SH-SY5Y (cell line): ENCODE data around the gene PPP1R15B.

Experiments used
- GATA2 ChIP-seq: IDR thresholded peaks from 2 replicates; pipeline ENCODE4 v1.6.1; 2011; ENCODE audit warnings: mild to moderate bottlenecking, low read depth, low read length
- GATA3 ChIP-seq: IDR thresholded peaks from 2 replicates; pipeline ENCODE4 v1.6.1; 2011; ENCODE audit warnings: low read depth, mild to moderate bottlenecking, low read length, moderate library complexity

DNA sequence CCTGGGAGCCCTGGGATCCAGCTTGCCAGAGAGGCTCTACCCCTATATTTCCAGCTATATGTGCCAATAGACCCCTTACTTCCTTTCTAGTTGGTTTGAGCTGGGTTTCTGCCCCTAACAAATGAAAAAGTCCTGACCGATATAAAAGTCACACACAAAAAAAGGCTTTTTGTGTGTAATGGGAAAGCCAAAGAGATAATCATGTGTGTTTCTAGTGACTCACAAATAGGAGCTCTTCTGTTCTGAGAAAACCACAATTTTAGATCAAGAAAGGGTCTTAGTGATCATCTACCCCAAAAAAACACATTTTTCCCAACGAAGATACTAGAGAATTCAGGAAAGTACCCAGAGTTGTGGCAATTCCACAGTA, 28.9 kb downstream of the PPP1R15B start:
- TF ChIP-seq GATA3, result no peak
- no peak for TF ChIP-seq GATA2
